ENCODE results near the gene LARGE1. TPM values are rescaled to one million over a fixed set of nuclear protein-coding genes. Genes with fewer than 3 reads are reported as not detected.

Gene LARGE1
- total and polyA plus RNA-seq, 4 experiments from 2014 or later = 0.06 to 1.1 (median 1.0) TPM; not detected in 1

DNA sequence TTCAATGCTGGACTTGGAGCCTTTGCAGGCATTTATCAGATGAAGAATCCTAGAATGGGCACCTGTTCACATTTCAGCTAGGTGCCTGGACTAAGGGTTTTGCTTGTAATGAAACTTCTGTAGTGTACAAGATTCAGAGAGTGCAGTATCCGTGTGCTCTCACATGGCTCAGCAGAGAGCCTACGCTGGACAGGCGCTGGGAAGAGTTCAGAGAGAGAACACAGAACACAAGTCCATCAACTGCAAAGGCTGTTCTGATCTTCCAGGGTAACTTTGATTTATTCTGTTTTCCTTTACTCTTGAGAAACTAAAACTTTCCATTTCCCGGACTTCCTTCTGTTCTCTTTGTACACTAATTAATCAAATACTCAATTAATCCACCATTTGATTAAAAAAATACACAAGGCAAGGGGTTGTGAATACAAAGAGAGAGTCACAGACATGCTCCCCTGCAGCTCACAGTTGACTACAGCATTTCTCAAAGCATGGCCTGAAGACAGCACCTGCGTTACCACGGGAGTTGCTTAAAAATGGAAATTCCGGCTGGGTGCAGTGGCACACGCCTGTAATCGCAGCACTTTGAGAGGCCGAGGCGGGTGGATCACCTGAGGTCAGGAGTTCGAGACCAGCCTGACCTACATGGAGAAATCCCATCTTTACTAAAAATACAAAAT, 393.7 kb downstream of the LARGE1 start:
- Histone ChIP-seq H3K4me1 (ENCODE audit: insufficient read depth, low read length) (no peaks in the 10 kb centered on the region), H3K27me3 (ENCODE audit: insufficient read depth, low read length) (no peaks in the 10 kb centered on the region), H3K4me3 (ENCODE audit: low read length in 2 of 2) (no peak overlapping the region), H3K9me3 (ENCODE audit: control insufficient read depth in 1 of 2, low read length in 2 of 2) (no peaks in the 10 kb centered on the region), H3K27ac (ENCODE audit: low read depth, low read length) (no peak overlapping the region), H3K36me3 (ENCODE audit: insufficient read depth, low read length) (no peaks in the 10 kb centered on the region)
- no peak overlapping the region for H3K4me3 Mint-ChIP-seq
- no peak overlapping the region for H3K27ac Mint-ChIP-seq
- intact Hi-C loops (cut with micrococcal nuclease) = no loop called here
- POLR2A ChIA-PET (ENCODE audit: partially characterized antibody) = no interaction called here
- H3K9me3 Mint-ChIP-seq = peaks cover 0 to 13% (median 4%) of the 10 kb centered on the region in 8 donors
- CTCF ChIA-PET (ENCODE audit: partially characterized antibody) = no interaction called here
- DNase-seq = no peak
- no peaks in the 10 kb centered on the region for H3K27me3 Mint-ChIP-seq
- no peaks in the 10 kb centered on the region for H3K36me3 Mint-ChIP-seq
- H3K4me1 Mint-ChIP-seq = no peaks in the 10 kb centered on the region

GRCh38 chr22:33524511-33525260, 395.6 kb downstream of the LARGE1 start:
- no peak overlapping the region for H3K4me3 Mint-ChIP-seq
- Histone ChIP-seq H3K27ac (ENCODE audit: low read depth, low read length) (no peak overlapping the region), H3K36me3 (ENCODE audit: insufficient read depth, low read length) (no peaks in the 10 kb centered on the region), H3K4me1 (ENCODE audit: insufficient read depth, low read length) (no peaks in the 10 kb centered on the region), H3K4me3 (ENCODE audit: low read length in 2 of 2) (no peak overlapping the region), H3K27me3 (ENCODE audit: insufficient read depth, low read length) (no peaks in the 10 kb centered on the region), H3K9me3 (ENCODE audit: control insufficient read depth in 1 of 2, low read length in 2 of 2) (no peaks in the 10 kb centered on the region)
- H3K36me3 Mint-ChIP-seq = no peaks in the 10 kb centered on the region
- no peaks in the 10 kb centered on the region for H3K4me1 Mint-ChIP-seq
- no peaks in the 10 kb centered on the region for H3K27me3 Mint-ChIP-seq
- intact Hi-C loops (cut with micrococcal nuclease) = no loop called here
- CTCF ChIA-PET (ENCODE audit: partially characterized antibody) = interaction anchor here (1.0 kb wide), 1 partner anchor 8 kb away, joined by 3 read pairs; no protein-coding TSS in a partner anchor
- POLR2A ChIA-PET (ENCODE audit: partially characterized antibody) = no interaction called here
- peaks cover 0 to 13% (median 5%) of the 10 kb centered on the region in 8 donors for H3K9me3 Mint-ChIP-seq
- no peak for DNase-seq
- no peak overlapping the region for H3K27ac Mint-ChIP-seq

DNA sequence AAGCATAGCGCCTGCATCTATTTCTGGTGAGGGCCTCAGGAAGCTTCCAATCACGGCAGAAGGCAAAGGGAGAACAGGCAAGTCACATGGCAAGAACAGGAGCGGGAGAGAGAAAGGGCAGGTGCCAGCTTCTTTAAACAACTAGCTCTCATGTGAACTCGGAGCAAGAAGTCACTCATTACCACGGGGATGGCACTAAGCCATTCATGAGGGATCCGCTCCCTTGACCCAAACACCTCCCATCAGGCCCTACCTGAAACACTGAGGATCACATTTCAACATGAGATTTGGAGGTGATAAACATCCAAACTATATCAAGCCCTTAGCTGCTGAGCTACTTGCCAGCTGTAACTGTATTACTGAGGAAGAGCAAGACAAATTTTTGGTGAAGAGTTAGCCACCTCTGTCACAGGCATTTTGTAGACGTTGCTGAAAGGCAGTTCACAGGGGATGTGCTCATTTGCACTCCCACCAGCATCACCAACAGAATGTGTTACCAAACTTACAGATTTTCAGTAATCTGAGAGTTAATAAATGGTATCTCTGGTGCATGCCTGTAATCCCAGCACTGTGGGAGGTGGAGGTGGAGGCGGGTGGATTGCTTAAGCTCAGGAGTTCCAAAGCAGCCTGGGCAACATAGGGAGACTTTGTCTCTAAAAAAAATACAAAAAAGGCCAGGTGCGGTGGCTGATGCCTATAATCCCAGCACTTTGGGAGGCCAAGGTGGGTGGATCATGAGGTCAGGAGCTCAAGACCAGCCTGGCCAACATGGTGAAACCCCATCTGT, 398.2 kb downstream of the LARGE1 start:
- no peak overlapping the region for H3K27ac ChIP-seq (ENCODE audit: low read depth, low read length)
- CTCF ChIA-PET (ENCODE audit: partially characterized antibody) = interaction anchor here (1.3 kb wide), 1 partner anchor 19 kb away, joined by 4 read pairs; no protein-coding TSS in a partner anchor
- H3K4me1 ChIP-seq (ENCODE audit: insufficient read depth, low read length) = no peaks in the 10 kb centered on the region
- peaks cover 0 to 15% (median 5%) of the 10 kb centered on the region in 8 donors for H3K9me3 Mint-ChIP-seq
- H3K4me3 ChIP-seq (ENCODE audit: low read length in 2 of 2) = no peak overlapping the region
- DNase-seq = no peak
- no peaks in the 10 kb centered on the region for H3K27me3 ChIP-seq (ENCODE audit: insufficient read depth, low read length)
- H3K27ac Mint-ChIP-seq = no peak overlapping the region
- H3K36me3 Mint-ChIP-seq = no peaks in the 10 kb centered on the region
- H3K27me3 Mint-ChIP-seq = peaks cover 0 to 1% of the 10 kb centered on the region in 2 donors
- H3K36me3 ChIP-seq (ENCODE audit: insufficient read depth, low read length) = no peaks in the 10 kb centered on the region
- H3K4me3 Mint-ChIP-seq = no peak overlapping the region
- H3K9me3 ChIP-seq (ENCODE audit: control insufficient read depth in 1 of 2, low read length in 2 of 2) = no peaks in the 10 kb centered on the region
- POLR2A ChIA-PET (ENCODE audit: partially characterized antibody) = no interaction called here
- intact Hi-C loops (cut with micrococcal nuclease) = no loop called here
- no peaks in the 10 kb centered on the region for H3K4me1 Mint-ChIP-seq

GRCh38 chr22:33520904-33521780, 399.1 kb downstream of the LARGE1 start:
- Histone ChIP-seq H3K4me3 (ENCODE audit: low read length in 2 of 2) (no peak overlapping the region), H3K27me3 (ENCODE audit: insufficient read depth, low read length) (no peaks in the 10 kb centered on the region), H3K36me3 (ENCODE audit: insufficient read depth, low read length) (no peaks in the 10 kb centered on the region), H3K27ac (ENCODE audit: low read depth, low read length) (no peak overlapping the region), H3K9me3 (ENCODE audit: control insufficient read depth in 1 of 2, low read length in 2 of 2) (no peaks in the 10 kb centered on the region), H3K4me1 (ENCODE audit: insufficient read depth, low read length) (no peaks in the 10 kb centered on the region)
- no peaks in the 10 kb centered on the region for H3K36me3 Mint-ChIP-seq
- no peak for DNase-seq
- peaks cover 0 to 13% (median 4%) of the 10 kb centered on the region in 8 donors for H3K9me3 Mint-ChIP-seq
- POLR2A ChIA-PET (ENCODE audit: partially characterized antibody) = no interaction called here
- H3K4me1 Mint-ChIP-seq = no peaks in the 10 kb centered on the region
- H3K4me3 Mint-ChIP-seq = no peak overlapping the region
- intact Hi-C loops (cut with micrococcal nuclease) = no loop called here
- CTCF ChIA-PET (ENCODE audit: partially characterized antibody) = interaction anchor here (1.3 kb wide), 2 partner anchors 9 to 20 kb away, joined by 3 to 4 read pairs; no protein-coding TSS in a partner anchor
- no peak overlapping the region for H3K27ac Mint-ChIP-seq
- H3K27me3 Mint-ChIP-seq = peaks cover 0 to 1% of the 10 kb centered on the region in 2 donors

GRCh38 chr22:33519974-33520903, 400.0 kb downstream of the LARGE1 start:
- ChIA-PET CTCF (ENCODE audit: partially characterized antibody) (interaction anchor here (0.7 to 1.3 kb wide), 2 partner anchors 8 to 29 kb away, joined by 3 read pairs; no protein-coding TSS in a partner anchor), POLR2A (ENCODE audit: partially characterized antibody) (no interaction called here)
- no peaks in the 10 kb centered on the region for H3K27me3 ChIP-seq (ENCODE audit: insufficient read depth, low read length)
- no peak for DNase-seq
- H3K36me3 ChIP-seq (ENCODE audit: insufficient read depth, low read length) = no peaks in the 10 kb centered on the region
- H3K27ac Mint-ChIP-seq = no peak overlapping the region
- peaks cover 0 to 1% of the 10 kb centered on the region in 2 donors for H3K27me3 Mint-ChIP-seq
- no peak overlapping the region for H3K4me3 ChIP-seq (ENCODE audit: low read length in 2 of 2)
- no peaks in the 10 kb centered on the region for H3K9me3 ChIP-seq (ENCODE audit: control insufficient read depth in 1 of 2, low read length in 2 of 2)
- H3K27ac ChIP-seq (ENCODE audit: low read depth, low read length) = no peak overlapping the region
- H3K4me3 Mint-ChIP-seq = no peak overlapping the region
- H3K4me1 ChIP-seq (ENCODE audit: insufficient read depth, low read length) = no peaks in the 10 kb centered on the region
- H3K4me1 Mint-ChIP-seq = no peaks in the 10 kb centered on the region
- peaks cover 0 to 13% (median 2%) of the 10 kb centered on the region in 8 donors for H3K9me3 Mint-ChIP-seq
- intact Hi-C loops (cut with micrococcal nuclease) = no loop called here
- H3K36me3 Mint-ChIP-seq = no peaks in the 10 kb centered on the region
